Esophagus muscularis mucosa (tissue), 4 donors: ENCODE results near the gene TMEM258.

Source experiments
- EP300 ChIP-seq: sonication (generic); formaldehyde crosslinking; IDR thresholded peaks from one replicate; pipeline ENCODE4 v1.6.1; 2017; ENCODE audit warnings: antibody characterized with exemption
- POLR2A ChIP-seq: fragments of 450-650 bp; IDR thresholded peaks from one replicate; pipeline ENCODE4 v1.6.1; 2017; ENCODE audit warnings: antibody characterized with exemption, moderate library complexity, mild to moderate bottlenecking, low read depth
- POLR2AphosphoS5 ChIP-seq, 2 donors: sonication (generic); formaldehyde crosslinking; IDR thresholded peaks; one replicate each; pipeline ENCODE4 v1.6.1; 2017; ENCODE audit warnings: antibody characterized with exemption in 2 of 2
- TF ChIP-seq, protein P1 (sequence below), 3 experiments: fragments of 200-600 bp in 2 of 3; fragments of 450-650 bp in 1 of 3; sonication (generic) in 2 of 3; IDR thresholded peaks; one replicate each; pipeline ENCODE4 v1.5.1; 2017 to 2019; ENCODE audit warnings: antibody characterized with exemption in 3 of 3, mild to moderate bottlenecking in 2 of 3, moderate library complexity in 1 of 3

DNA sequence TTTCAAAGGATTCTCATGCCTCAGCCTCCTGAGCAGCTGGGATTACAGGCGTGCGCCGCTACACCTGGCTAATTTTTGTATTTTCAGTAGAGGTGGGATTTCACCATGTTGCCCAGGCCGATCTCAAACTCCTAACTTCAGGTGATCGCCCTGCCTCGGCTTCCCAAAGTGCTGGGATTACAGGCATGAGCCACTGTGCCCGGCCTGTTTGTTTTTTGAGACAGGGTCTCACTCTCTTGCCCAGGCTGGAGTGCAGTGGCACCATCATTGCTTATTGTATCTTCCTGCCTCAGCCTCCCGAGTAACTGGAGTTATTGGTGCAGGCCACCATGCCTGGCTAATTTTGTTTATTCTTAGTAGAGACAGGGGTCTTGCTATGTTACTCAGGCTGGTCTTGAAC lies 43.8 kb upstream of the TMEM258 start:
- TF ChIP-seq, protein P1, sequence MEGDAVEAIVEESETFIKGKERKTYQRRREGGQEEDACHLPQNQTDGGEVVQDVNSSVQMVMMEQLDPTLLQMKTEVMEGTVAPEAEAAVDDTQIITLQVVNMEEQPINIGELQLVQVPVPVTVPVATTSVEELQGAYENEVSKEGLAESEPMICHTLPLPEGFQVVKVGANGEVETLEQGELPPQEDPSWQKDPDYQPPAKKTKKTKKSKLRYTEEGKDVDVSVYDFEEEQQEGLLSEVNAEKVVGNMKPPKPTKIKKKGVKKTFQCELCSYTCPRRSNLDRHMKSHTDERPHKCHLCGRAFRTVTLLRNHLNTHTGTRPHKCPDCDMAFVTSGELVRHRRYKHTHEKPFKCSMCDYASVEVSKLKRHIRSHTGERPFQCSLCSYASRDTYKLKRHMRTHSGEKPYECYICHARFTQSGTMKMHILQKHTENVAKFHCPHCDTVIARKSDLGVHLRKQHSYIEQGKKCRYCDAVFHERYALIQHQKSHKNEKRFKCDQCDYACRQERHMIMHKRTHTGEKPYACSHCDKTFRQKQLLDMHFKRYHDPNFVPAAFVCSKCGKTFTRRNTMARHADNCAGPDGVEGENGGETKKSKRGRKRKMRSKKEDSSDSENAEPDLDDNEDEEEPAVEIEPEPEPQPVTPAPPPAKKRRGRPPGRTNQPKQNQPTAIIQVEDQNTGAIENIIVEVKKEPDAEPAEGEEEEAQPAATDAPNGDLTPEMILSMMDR (IDR thresholded peaks at IDR 0.05) = no peak
- TF ChIP-seq POLR2A (no peak), POLR2AphosphoS5 (IDR thresholded peaks at IDR 0.05) (no peak), EP300 (no peak)
